IPS-11a (cell line): ENCODE data around the gene INSM1.
A peak's percentile ranks its signal among the peaks of the same experiment; 100 is the strongest.
"Not testable (repeated sequence)": the region's sequence is repeated elsewhere in the genome, so short reads cannot be mapped to it uniquely, and the experiment has no call there.

ENCODE experiments used
- H3K4me3 ChIP-seq: one replicate; pipeline ENCODE4 v1.5.1; 2013; ENCODE audit warnings: low read depth, low read length, control low read depth

INSM1 gene

GRCh38 chr20:20367575-20368417 lies at the start of gene INSM1:
Gene INSM1, plus strand, starts transcription at chr20:20368104. Its CDS starts 164 bp downstream, at chr20:20368268.
- peak within 1 kb of the TSS; percentile 65 for H3K4me3 ChIP-seq

- no peak overlapping the region for H3K4me3 ChIP-seq
Measured at GRCh38 chr20:20318365-20319161, 49.3 kb upstream of the INSM1 start.

- no peak overlapping the region for H3K4me3 ChIP-seq
Measured at GRCh38 chr20:20321134-20321533, 46.8 kb upstream of the INSM1 start.

- H3K4me3 ChIP-seq: no peak overlapping the region
Measured at GRCh38 chr20:20321917-20322316, 46.0 kb upstream of the INSM1 start.

GRCh38 chr20:20322912-20323311 lies 45.0 kb upstream of the INSM1 start:
- H3K4me3 ChIP-seq: no peak overlapping the region

GRCh38 chr20:20327746-20328145 lies 40.2 kb upstream of the INSM1 start:
- H3K4me3 ChIP-seq: no peak overlapping the region

- no peak overlapping the region for H3K4me3 ChIP-seq
Measured at GRCh38 chr20:20329564-20329963, 38.3 kb upstream of the INSM1 start.

- H3K4me3 ChIP-seq: no peak overlapping the region
Measured at GRCh38 chr20:20331156-20331555, 36.7 kb upstream of the INSM1 start.

GRCh38 chr20:20331817-20332216 lies 36.1 kb upstream of the INSM1 start:
- H3K4me3 ChIP-seq: no peak overlapping the region

GRCh38 chr20:20333866-20334265 lies 34.0 kb upstream of the INSM1 start:
- H3K4me3 ChIP-seq: no peak overlapping the region

GRCh38 chr20:20334489-20334888 lies 33.4 kb upstream of the INSM1 start:
- no peak overlapping the region for H3K4me3 ChIP-seq

- H3K4me3 ChIP-seq: no peak overlapping the region
Measured at GRCh38 chr20:20338133-20338730, 29.7 kb upstream of the INSM1 start.

- no peak overlapping the region for H3K4me3 ChIP-seq
Measured at GRCh38 chr20:20340443-20340842, 27.5 kb upstream of the INSM1 start.

- H3K4me3 ChIP-seq: no peak overlapping the region
Measured at GRCh38 chr20:20341371-20341770, 26.5 kb upstream of the INSM1 start.

GRCh38 chr20:20342066-20342465 lies 25.8 kb upstream of the INSM1 start:
- no peak overlapping the region for H3K4me3 ChIP-seq

- H3K4me3 ChIP-seq: no peak overlapping the region
Measured at GRCh38 chr20:20343932-20344331, 24.0 kb upstream of the INSM1 start.

GRCh38 chr20:20344476-20344875 lies 23.4 kb upstream of the INSM1 start:
- H3K4me3 ChIP-seq: no peak overlapping the region

GRCh38 chr20:20353576-20353975 lies 14.3 kb upstream of the INSM1 start:
- no peak overlapping the region for H3K4me3 ChIP-seq

- H3K4me3 ChIP-seq: not testable (repeated sequence)
Measured at GRCh38 chr20:20355503-20355902, 12.4 kb upstream of the INSM1 start.

- no peak overlapping the region for H3K4me3 ChIP-seq
Measured at GRCh38 chr20:20358801-20359200, 9.1 kb upstream of the INSM1 start.

GRCh38 chr20:20359628-20360027 lies 8.3 kb upstream of the INSM1 start:
- H3K4me3 ChIP-seq: no peak overlapping the region

GRCh38 chr20:20360464-20360863 lies 7.4 kb upstream of the INSM1 start:
- no peak overlapping the region for H3K4me3 ChIP-seq
